ENCODE measurements around the gene KLK12.

The KLK12 gene

GRCh38 chr19:51034704-51035103 is at the start of gene KLK12:
Gene KLK12, minus strand, starts transcription at chr19:51035002. Its CDS starts 381 bp downstream, at chr19:51034621.
- DNase-seq, result peak in 1 of 2 experiments; percentile 30

- no peak for DNase-seq
Observed at GRCh38 chr19:51084505-51084904, 49.7 kb upstream of the KLK12 start.

- no peak for DNase-seq
Observed at GRCh38 chr19:51083783-51084182, 49.0 kb upstream of the KLK12 start.

- DNase-seq, result no peak
Observed at GRCh38 chr19:51083181-51083580, 48.4 kb upstream of the KLK12 start.

GRCh38 chr19:51082611-51083010 is 47.8 kb upstream of the KLK12 start, which contains the start of gene KLK14:
Gene KLK14, minus strand, starts transcription at chr19:51082887. Its CDS starts 273 bp downstream, at chr19:51082614.
- DNase-seq, result no peak

GRCh38 chr19:51081476-51081875 is 46.7 kb upstream of the KLK12 start:
- DNase-seq, result no peak

GRCh38 chr19:51079481-51080110 is 44.8 kb upstream of the KLK12 start:
- DNase-seq, result no peak

- DNase-seq, result no peak
Observed at GRCh38 chr19:51078731-51079130, 43.9 kb upstream of the KLK12 start.

- DNase-seq, result no peak
Observed at GRCh38 chr19:51078104-51078503, 43.3 kb upstream of the KLK12 start.

GRCh38 chr19:51076631-51077213 is 41.9 kb upstream of the KLK12 start:
- peak; percentile 98 to 99 for DNase-seq

GRCh38 chr19:51075998-51076397 is 41.2 kb upstream of the KLK12 start:
- no peak for DNase-seq

GRCh38 chr19:51071095-51071405 is 36.2 kb upstream of the KLK12 start:
- no peak for DNase-seq

GRCh38 chr19:51070334-51071094 is 35.7 kb upstream of the KLK12 start:
- no peak for DNase-seq

- peak; percentile 92 to 94 for DNase-seq
Observed at GRCh38 chr19:51066393-51067186, 31.8 kb upstream of the KLK12 start.

- DNase-seq, result no peak
Observed at GRCh38 chr19:51065221-51065960, 30.6 kb upstream of the KLK12 start.

- DNase-seq, result no peak
Observed at GRCh38 chr19:51064534-51065220, 29.9 kb upstream of the KLK12 start, which contains the start of gene KLK13. Gene KLK13, minus strand, starts transcription at chr19:51065092. Its CDS starts 25 bp downstream, at chr19:51065067.

- DNase-seq, result no peak
Observed at GRCh38 chr19:51063664-51064063, 28.9 kb upstream of the KLK12 start.

- DNase-seq, result no peak
Observed at GRCh38 chr19:51060973-51061372, 26.2 kb upstream of the KLK12 start.

GRCh38 chr19:51060336-51060735 is 25.5 kb upstream of the KLK12 start:
- no peak for DNase-seq

GRCh38 chr19:51059715-51060114 is 24.9 kb upstream of the KLK12 start:
- no peak for DNase-seq

- no peak for DNase-seq
Observed at GRCh38 chr19:51055866-51056265, 21.1 kb upstream of the KLK12 start.

GRCh38 chr19:51047031-51047335 is 12.2 kb upstream of the KLK12 start:
- no peak for DNase-seq
